ENCODE results near the gene GNG12. TPM values are rescaled to one million over a fixed set of nuclear protein-coding genes. Genes with fewer than 3 reads are reported as not detected.

The GNG12 gene
- total RNA-seq, 6 experiments from 2014 or later: 172 to 229 (median 198) TPM

- TF ChIP-seq CTCF (IDR thresholded peaks at IDR 0.05): no peak
- Mint-ChIP-seq H3K4me1 (ENCODE audit: low read depth) (peaks cover 77% of the 10 kb centered on the region), H3K9me3 (no peaks in the 10 kb centered on the region), H3K4me3 (no peak overlapping the region), H3K27me3 (ENCODE audit: insufficient read depth) (peaks cover 3% of the 10 kb centered on the region; the same call in 1 of the 2 replicates), H3K27ac (peak overlapping the region; percentile 43; the same call in 1 of the 2 replicates), H3K36me3 (ENCODE audit: low read depth) (no peaks in the 10 kb centered on the region; the same call in 1 of the 2 replicates)
- DNase-seq: no peak
Measured at GRCh38 chr1:67835663-67836452, 2.6 kb upstream of the GNG12 start.

GRCh38 chr1:67834246-67834877, 1.1 kb upstream of the GNG12 start:
- peak overlapping the region; percentile 96 for H3K4me3 Mint-ChIP-seq

GRCh38 chr1:67833602-67833940, 304 bp upstream of the GNG12 start:
- H3K4me3 Mint-ChIP-seq: peak overlapping the region; percentile 96
- H3K27ac Mint-ChIP-seq: peak overlapping the region; percentile 99
- peaks cover 64% of the 10 kb centered on the region for H3K4me1 Mint-ChIP-seq (ENCODE audit: low read depth)
- H3K36me3 Mint-ChIP-seq (ENCODE audit: low read depth): peaks cover 2% of the 10 kb centered on the region; the same call in 1 of the 2 replicates
- H3K27me3 Mint-ChIP-seq (ENCODE audit: insufficient read depth): peaks cover 3% of the 10 kb centered on the region; the same call in 1 of the 2 replicates
- TF ChIP-seq CTCF (IDR thresholded peaks at IDR 0.05): no peak
- DNase-seq: peak; percentile 55
- H3K9me3 Mint-ChIP-seq: no peaks in the 10 kb centered on the region

More at GRCh38 chr1:67834246-67834877, 1.1 kb upstream of the GNG12 start:
- no peak for DNase-seq
- Mint-ChIP-seq H3K27ac (peak overlapping the region; percentile 99), H3K4me1 (ENCODE audit: low read depth) (peaks cover 72% of the 10 kb centered on the region), H3K36me3 (ENCODE audit: low read depth) (no peaks in the 10 kb centered on the region; the same call in 1 of the 2 replicates), H3K9me3 (no peaks in the 10 kb centered on the region), H3K27me3 (ENCODE audit: insufficient read depth) (peaks cover 3% of the 10 kb centered on the region; the same call in 1 of the 2 replicates)
- TF ChIP-seq CTCF (IDR thresholded peaks at IDR 0.05): no peak

GRCh38 chr1:67831850-67832513, 1.3 kb downstream of the GNG12 start:
- no peak for TF ChIP-seq CTCF (IDR thresholded peaks at IDR 0.05)

More at GRCh38 chr1:67831850-67832513, 1.3 kb downstream of the GNG12 start:
- H3K27ac Mint-ChIP-seq: peak overlapping the region; percentile 99
- H3K4me1 Mint-ChIP-seq (ENCODE audit: low read depth): peaks cover 52% of the 10 kb centered on the region
- H3K36me3 Mint-ChIP-seq (ENCODE audit: low read depth): peaks cover 12% of the 10 kb centered on the region; the same call in 1 of the 2 replicates
- DNase-seq: peak; percentile 77
- peaks cover 3% of the 10 kb centered on the region; the same call in 1 of the 2 replicates for H3K27me3 Mint-ChIP-seq (ENCODE audit: insufficient read depth)
- peak overlapping the region; percentile 96 for H3K4me3 Mint-ChIP-seq
- no peaks in the 10 kb centered on the region for H3K9me3 Mint-ChIP-seq
